T-helper 1 cell treated with Interleukin-12 subunit alpha and Interleukin-12 subunit beta and Interleukin-4 antibody, amounts not matched to agents 30 μg/mL and 1 μg/mL, for 36 hours (primary cell): Measurements from ENCODE around the gene CD63.
A peak's percentile ranks its signal among the peaks of the same experiment; 100 is the strongest.

Source experiments
- H3K27ac Mint-ChIP-seq: one replicate; pipeline ENCODE4 v1.8.0; 2021; ENCODE audit warnings: mild to moderate bottlenecking, mixed read lengths
- H3K27me3 Mint-ChIP-seq: one replicate; pipeline ENCODE4 v1.8.0; 2021; ENCODE audit warnings: low read depth, mixed read lengths
- H3K36me3 Mint-ChIP-seq: one replicate; pipeline ENCODE4 v1.8.0; 2021; ENCODE audit warnings: low read depth, mixed read lengths
- H3K4me1 Mint-ChIP-seq: one replicate; pipeline ENCODE4 v1.8.0; 2021; ENCODE audit warnings: low read depth, mixed read lengths
- H3K4me3 Mint-ChIP-seq: one replicate; pipeline ENCODE4 v1.8.0; 2021; ENCODE audit warnings: mild to moderate bottlenecking, moderate library complexity, mixed read lengths
- H3K9me3 Mint-ChIP-seq: one replicate; pipeline ENCODE4 v1.8.0; 2021; ENCODE audit warnings: mixed read lengths

Gene CD63

DNA sequence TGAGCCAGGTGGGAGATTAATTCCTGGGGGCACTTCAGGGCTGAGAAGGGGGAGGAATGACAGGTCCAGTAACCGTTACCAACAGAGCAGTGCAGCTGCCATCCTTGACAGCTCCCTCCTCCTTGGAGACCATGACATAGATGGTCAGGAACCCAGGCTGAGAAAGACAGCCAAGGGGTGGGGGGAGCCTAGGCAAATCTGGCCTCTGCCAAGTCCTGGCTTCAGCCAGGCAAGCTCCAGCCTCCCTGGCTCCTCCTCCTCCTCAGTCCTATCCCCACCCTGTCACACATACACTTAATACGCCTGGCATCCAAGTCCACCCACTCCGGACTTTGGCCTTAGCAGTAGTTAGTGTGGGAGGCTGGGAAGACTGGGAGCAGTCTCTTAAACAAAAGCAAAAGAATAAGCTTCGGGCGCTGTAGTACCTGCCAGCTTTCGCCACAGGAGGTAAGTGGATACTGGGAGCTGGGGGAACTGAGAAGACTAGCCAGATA, 8.7 kb downstream of the CD63 start, which contains the start of gene RDH5:
RDH5 (plus strand) TSS at position 323 of the 494 bp plus-strand sequence. CDS start 792 bp downstream, outside the sequence.
- no peaks in the 10 kb centered on the region for H3K27me3 Mint-ChIP-seq
- peaks cover 10% of the 10 kb centered on the region for H3K36me3 Mint-ChIP-seq
- no peaks in the 10 kb centered on the region for H3K9me3 Mint-ChIP-seq
- no peak within 1 kb of the TSS for H3K27ac Mint-ChIP-seq
- H3K4me1 Mint-ChIP-seq, result peaks cover 32% of the 10 kb centered on the region
- H3K4me3 Mint-ChIP-seq, result no peak within 1 kb of the TSS

DNA sequence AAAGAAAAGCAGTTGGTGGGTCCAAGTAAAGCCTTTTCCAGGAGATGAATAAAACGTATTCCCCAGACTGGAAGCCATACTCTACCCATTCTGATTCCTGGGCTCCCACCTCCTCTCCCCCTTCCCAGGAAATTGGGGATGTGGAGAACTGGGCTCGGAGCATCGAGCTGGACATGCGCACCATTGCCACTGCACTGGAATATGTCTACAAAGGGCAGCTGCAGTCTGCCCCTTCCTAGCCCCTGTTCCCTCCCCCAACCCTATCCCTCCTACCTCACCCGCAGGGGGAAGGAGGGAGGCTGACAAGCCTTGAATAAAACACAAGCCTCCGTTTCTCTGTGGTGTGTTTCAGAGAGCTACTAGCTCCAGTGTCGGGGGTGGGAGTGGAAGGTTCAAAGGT, 9.4 kb downstream of the CD63 start:
- no peak overlapping the region for H3K27ac Mint-ChIP-seq
- peaks cover 26% of the 10 kb centered on the region for H3K4me1 Mint-ChIP-seq

DNA sequence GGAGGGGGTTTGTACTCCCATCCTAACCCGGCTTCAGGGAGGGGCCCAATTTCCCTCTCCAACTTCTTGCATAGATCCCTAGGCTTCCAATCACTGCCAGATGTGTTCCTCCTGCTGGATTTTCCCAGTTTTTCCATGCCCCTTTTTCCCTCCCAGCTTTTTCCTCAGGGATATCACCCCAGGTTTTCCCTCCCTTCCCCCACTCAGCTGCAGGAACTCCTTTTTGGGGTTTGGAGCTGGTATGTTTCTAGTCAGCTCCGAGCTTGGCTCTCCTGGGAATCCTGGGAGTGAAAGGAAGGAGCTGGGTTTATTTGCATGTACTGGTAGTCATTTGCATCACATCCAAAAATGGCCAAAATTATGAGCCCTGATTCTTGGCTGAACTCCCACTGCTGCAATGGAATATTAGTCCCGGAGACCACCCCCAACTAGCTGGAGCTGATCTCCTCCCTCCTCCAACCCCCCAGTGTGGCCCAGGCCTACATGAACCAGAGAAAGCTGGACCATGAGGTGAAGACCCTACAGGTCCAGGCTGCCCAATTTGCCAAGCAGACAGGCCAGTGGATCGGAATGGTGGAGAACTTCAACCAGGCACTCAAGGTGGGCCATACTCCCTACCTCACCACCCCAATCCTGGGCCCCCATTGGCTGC, 10.1 kb downstream of the CD63 start:
- H3K4me3 Mint-ChIP-seq, result no peak overlapping the region
- H3K4me1 Mint-ChIP-seq, result peaks cover 26% of the 10 kb centered on the region
- H3K27ac Mint-ChIP-seq, result no peak overlapping the region
- no peaks in the 10 kb centered on the region for H3K27me3 Mint-ChIP-seq
- peaks cover 6% of the 10 kb centered on the region for H3K36me3 Mint-ChIP-seq
- H3K9me3 Mint-ChIP-seq, result no peaks in the 10 kb centered on the region

More for the DNA sequence above, 9.4 kb downstream of the CD63 start:
- Mint-ChIP-seq H3K9me3 (no peaks in the 10 kb centered on the region), H3K27me3 (no peaks in the 10 kb centered on the region), H3K4me3 (no peak overlapping the region), H3K36me3 (peaks cover 6% of the 10 kb centered on the region)

DNA sequence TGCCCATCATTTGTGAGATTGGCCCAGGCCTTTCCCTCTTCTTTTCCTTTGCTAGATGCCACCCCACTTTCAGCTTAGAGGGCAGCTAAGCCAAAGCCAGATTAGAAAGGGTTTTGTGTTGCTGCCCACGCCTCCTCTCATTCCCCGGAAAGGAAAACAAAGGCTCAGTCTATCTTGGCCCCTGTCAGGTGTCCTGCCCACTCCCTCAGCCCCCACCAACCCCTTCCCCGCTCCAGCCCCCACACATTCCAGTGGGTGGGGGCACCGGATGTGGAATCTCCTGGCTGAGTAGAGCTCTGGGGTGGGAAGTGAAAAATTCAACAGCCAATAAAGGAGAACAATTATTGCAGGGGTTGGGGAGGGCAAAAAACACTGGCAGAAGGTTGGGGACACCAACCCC, 10.8 kb downstream of the CD63 start:
- H3K4me3 Mint-ChIP-seq, result peak overlapping the region; percentile 34

DNA sequence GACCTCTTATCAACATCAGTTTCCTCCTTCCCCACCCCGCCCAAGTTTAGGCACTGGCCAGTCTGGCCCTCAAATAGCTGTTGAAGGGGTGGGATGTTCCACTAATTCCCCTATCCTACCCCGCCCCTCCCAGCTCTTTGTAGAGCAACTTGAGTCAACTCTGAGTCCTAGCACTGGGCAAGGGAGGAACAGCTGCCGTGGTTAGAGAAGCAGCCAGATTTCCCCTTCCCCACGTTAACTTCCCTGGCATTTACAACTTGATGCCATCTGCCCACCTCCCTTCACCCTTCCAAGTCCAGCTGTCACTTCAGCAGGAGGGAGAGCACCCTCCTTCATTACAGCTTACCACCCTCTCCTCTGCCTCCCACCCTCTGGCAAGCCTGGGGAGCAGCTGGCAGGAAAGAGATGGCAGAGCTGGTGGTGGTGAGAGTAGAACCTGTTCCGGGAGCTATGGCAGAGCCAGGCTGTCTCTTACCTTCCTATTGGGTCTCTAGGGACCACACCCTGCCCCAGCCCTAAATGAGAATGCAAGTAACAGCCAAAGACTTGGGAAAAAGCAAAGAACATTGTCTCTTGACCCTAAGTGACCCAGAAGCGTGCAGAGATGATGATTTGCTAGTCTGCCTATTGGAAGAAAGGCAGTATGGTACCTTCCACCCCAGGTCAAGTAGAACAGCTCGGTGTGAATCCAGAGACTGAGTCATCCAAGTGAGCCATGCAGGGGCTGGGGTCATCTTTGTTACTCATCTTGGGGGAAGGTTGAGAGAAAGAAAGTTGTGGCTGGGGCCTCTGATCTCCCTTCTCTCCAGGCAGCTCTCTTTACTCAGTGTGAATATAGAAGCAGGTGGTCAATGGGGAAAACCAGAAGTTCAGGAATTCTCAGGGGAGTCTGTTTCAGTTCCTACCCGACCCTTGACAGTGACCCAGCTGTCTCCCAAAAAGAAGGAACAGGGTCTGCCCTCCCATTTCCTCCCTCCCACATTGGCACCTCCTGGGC, 11.5 kb downstream of the CD63 start:
- Mint-ChIP-seq H3K27me3 (peaks cover 4% of the 10 kb centered on the region), H3K27ac (peak overlapping the region; percentile 95), H3K4me1 (peaks cover 26% of the 10 kb centered on the region), H3K4me3 (peak overlapping the region; percentile 88), H3K36me3 (peaks cover 3% of the 10 kb centered on the region), H3K9me3 (no peaks in the 10 kb centered on the region)

More for the DNA sequence above, 10.8 kb downstream of the CD63 start:
- Mint-ChIP-seq H3K27me3 (no peaks in the 10 kb centered on the region), H3K36me3 (peaks cover 3% of the 10 kb centered on the region), H3K4me1 (peaks cover 26% of the 10 kb centered on the region), H3K27ac (no peak overlapping the region), H3K9me3 (no peaks in the 10 kb centered on the region)

DNA sequence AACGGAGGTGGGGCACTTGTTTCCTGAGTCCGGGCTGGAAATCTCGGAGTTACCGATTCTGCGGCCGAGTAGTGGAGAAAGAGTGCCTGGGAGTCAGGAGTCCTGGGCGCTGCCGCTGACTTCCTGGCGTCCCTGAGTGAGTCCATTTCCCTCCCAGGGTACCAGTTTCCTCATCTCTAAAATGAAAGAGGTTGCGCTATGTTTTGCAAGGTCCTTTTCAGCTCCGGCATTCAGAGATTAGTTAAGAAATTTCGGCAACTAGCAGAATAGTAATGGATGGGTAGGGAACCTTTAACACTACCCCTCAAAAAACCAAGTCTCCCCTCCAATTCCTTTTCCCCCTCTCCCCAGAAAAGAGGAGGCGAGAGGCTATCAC, 12.2 kb downstream of the CD63 start:
- peaks cover 26% of the 10 kb centered on the region for H3K4me1 Mint-ChIP-seq
- H3K9me3 Mint-ChIP-seq, result no peaks in the 10 kb centered on the region
- H3K36me3 Mint-ChIP-seq, result peaks cover 1% of the 10 kb centered on the region
- peaks cover 12% of the 10 kb centered on the region for H3K27me3 Mint-ChIP-seq
- H3K4me3 Mint-ChIP-seq, result peak overlapping the region; percentile 88
- H3K27ac Mint-ChIP-seq, result peak overlapping the region; percentile 95

DNA sequence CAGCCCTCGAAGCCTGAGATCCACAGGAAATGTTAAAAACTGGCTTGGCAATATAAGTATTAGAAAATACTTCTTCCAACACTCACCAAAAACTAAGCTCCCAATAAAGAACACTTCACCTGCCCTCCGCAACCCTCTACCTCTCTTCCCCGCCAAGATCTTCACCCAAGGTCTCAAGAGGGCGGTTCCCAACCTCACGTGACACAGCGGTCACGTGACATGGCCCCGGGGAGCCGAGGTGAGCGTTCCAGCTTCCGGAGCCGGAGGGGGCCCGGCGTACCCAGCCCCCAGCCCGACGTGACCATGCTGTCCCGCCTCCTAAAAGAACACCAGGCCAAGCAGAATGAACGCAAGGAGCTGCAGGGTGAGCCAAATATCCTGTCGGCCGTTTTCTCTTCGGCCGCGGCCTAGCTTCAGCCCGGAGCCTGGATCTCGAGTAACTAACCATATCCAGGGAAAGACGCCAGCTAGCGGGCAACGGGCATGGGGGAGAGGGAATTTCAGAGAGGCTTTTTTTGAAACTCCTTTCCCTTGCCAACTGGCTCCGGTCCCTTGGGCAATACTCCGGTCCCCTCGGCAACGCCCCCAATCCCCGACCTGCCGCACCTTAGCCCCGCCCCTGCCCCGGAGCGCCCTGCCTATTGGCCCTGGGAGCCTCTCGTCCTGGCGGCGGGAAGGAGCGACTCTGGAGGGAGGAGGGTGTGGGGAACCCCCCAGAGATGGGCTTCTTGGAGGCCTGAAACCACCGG, 12.8 kb downstream of the CD63 start, which contains the start of gene BLOC1S1:
BLOC1S1 (plus strand) TSS at position 214 of the 749 bp plus-strand sequence; CDS start at position 220, 6 bp downstream.
- Mint-ChIP-seq H3K9me3 (no peaks in the 10 kb centered on the region), H3K4me1 (peaks cover 26% of the 10 kb centered on the region), H3K27me3 (peaks cover 12% of the 10 kb centered on the region)

DNA sequence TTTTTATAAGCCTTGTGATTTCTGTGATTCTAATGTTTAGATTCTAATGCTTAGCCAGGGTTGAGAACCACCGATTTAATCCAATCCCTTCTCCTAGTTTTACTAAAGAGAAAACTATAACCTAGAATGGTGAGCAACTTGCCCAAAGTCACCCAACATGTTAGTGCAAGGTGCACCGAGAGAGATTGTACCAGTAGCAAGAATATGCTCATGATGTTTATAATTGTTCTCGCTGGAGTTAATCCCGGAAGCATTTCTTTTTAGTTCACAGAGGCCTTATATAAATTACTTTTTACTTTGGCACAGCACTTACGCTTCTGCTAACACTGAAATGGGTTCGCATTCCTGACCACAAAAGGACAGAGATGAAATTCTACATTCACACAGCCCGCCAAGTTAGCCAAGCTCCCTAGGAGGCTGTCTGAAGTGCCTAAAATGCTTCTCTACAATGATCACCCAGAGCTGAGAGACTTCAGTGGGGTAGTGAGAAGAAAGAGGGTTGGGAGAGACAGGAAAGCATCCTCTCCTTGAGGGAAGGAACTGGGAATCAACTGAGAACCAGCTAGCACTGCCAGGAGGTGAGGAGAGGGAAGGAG, 13.5 kb downstream of the CD63 start:
- Mint-ChIP-seq H3K9me3 (no peaks in the 10 kb centered on the region), H3K27ac (peak overlapping the region; percentile 95), H3K36me3 (peaks cover 1% of the 10 kb centered on the region)

More for the DNA sequence above, 12.8 kb downstream of the CD63 start, which contains the start of gene BLOC1S1:
- peak within 1 kb of the TSS; percentile 95 for H3K27ac Mint-ChIP-seq
- H3K36me3 Mint-ChIP-seq, result peaks cover 1% of the 10 kb centered on the region
- peak within 1 kb of the TSS; percentile 88 for H3K4me3 Mint-ChIP-seq

DNA sequence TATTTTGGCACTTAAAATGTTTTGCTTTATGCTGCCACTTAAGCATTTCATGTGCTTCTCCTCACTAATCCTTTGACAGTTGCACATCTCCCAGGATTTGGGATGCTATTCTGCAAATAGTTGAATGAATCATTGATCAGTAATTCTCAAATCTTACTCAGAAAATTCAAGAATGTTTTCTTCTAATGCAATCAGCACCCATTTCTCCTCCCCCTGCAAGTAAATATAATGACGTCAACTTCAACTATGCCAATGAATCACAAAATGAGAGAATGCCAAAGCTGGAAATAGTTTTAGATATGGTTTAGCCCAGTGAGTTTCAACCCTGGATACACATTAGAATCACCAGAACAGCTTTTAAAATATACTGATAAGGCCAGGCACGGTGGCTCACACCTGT, 15.1 kb downstream of the CD63 start:
- Mint-ChIP-seq H3K4me3 (no peak overlapping the region), H3K27me3 (peaks cover 33% of the 10 kb centered on the region), H3K27ac (no peak overlapping the region), H3K4me1 (peaks cover 27% of the 10 kb centered on the region), H3K9me3 (no peaks in the 10 kb centered on the region), H3K36me3 (peaks cover 1% of the 10 kb centered on the region)

More for the DNA sequence above, 13.5 kb downstream of the CD63 start:
- Mint-ChIP-seq H3K27me3 (peaks cover 18% of the 10 kb centered on the region), H3K4me3 (peak overlapping the region; percentile 88), H3K4me1 (peaks cover 26% of the 10 kb centered on the region)

DNA sequence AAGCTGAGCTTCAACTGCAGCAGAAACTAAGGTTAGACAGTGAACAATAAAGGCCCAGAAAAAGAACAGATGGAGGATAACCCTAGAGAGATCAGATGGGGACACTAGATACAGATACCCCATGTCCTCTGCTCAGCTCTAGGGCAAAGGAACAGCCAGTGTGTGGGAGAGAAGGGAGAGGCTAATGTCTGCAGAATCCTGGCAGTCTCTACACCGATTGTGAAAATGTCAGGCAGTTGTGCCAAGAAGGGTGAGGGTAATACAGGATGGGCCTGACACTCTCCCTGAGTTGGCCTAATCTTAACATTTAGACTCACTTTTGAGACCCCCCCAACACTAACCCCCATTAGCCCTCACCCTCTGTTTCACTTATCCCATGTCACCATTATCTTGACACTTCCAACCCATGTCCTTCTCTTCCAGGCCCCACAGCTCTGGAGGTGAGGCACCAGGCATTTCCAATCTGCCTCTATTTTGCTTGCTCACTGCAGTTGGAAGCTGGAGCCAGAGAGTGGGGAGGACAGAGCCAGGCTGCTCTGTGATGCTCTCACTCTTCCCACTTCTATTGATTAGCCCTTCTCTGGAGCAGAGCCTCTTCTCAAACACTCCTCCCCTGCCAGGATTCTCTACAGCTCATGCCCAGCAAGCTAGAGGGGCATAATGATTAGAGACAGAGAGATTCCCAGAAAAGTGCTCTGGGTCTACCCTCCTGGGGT, 16.0 kb downstream of the CD63 start:
- H3K36me3 Mint-ChIP-seq, result peaks cover 1% of the 10 kb centered on the region
- no peak overlapping the region for H3K4me3 Mint-ChIP-seq
- peaks cover 42% of the 10 kb centered on the region for H3K27me3 Mint-ChIP-seq
- H3K4me1 Mint-ChIP-seq, result peaks cover 26% of the 10 kb centered on the region
- no peaks in the 10 kb centered on the region for H3K9me3 Mint-ChIP-seq
- no peak overlapping the region for H3K27ac Mint-ChIP-seq

DNA sequence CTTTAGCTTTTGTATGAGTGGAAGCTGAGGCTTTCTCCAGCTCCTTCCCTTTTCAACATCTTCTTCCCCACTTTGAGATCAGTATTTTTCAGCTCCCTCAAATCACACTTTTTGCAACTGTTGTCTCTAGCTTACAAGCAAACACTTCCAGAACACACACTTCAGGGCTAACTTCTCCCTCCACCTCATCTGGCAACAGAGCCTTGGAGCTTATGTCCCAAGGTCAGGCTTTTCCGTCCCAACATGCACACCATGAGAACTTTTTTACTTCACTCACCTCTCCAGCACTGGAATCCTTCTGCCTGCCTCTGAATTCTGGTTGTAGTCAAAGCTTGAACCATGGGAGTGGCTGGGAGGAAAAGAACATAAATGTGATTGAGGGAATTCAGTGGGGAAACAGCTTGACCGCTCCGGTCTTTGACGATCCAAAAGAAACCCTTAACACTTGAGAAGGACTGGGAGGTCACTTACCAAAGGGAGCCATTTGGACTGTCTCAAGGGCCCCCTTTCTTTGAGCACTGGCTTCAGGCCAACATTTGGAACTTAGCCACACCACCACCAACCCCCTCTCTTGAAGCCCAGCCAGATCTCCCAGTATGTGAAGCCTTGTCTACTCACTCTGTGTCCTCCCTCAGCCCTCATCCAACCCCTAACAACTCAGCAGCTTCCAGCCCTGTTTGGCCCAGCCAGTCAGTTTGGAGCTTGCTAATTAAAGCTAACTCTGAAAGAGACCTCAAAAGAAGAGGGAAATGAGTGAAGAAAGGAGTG, 16.8 kb downstream of the CD63 start:
- Mint-ChIP-seq H3K4me1 (peaks cover 19% of the 10 kb centered on the region), H3K4me3 (no peak overlapping the region), H3K9me3 (no peaks in the 10 kb centered on the region), H3K27me3 (peaks cover 47% of the 10 kb centered on the region), H3K27ac (no peak overlapping the region), H3K36me3 (peaks cover 1% of the 10 kb centered on the region)

DNA sequence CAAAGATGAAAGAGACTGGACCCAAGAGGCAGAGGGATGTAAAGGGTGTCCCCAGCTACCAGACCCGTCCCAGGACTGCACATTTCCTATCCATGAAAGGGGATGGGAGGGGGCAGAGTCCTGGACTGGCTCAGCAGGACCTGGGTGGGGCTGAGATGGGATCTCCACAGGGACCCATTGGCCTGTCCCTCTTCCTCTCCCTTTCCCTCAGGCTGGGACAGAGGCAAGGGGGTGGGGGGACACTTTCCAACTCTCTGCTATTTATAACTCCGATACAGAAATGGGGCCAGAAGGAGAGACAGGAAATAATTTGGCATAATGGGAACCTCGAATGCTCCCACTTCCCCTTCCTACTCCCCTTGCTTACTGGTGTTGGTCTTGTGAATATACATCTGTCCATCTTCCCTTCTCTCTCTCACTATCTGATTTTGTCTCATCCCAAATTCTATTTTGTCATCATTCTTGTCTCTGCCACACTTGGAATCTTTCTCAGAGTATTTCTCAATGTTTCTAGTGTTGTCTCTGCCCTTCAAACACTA, 20.0 kb downstream of the CD63 start:
- Mint-ChIP-seq H3K27me3 (peaks cover 69% of the 10 kb centered on the region), H3K27ac (no peak overlapping the region)

More for the DNA sequence above, 20.0 kb downstream of the CD63 start:
- Mint-ChIP-seq H3K4me1 (peaks cover 13% of the 10 kb centered on the region), H3K9me3 (no peaks in the 10 kb centered on the region), H3K4me3 (peak overlapping the region; percentile 83), H3K36me3 (no peaks in the 10 kb centered on the region)
